HG02759 (cell line): ENCODE measurements around the gene BBS5.
"Not testable (repeated sequence)": the region's sequence is repeated elsewhere in the genome, so short reads cannot be mapped to it uniquely, and the experiment has no call there.

Experiments
- ATAC-seq: cut with Tn5 transposase; IDR thresholded peaks from one replicate; pipeline ENCODE4 v1.9.1; 2021; ENCODE audit warnings: mild to moderate bottlenecking, moderate library complexity; ENCODE audit not compliant: unreplicated experiment

BBS5 gene

DNA sequence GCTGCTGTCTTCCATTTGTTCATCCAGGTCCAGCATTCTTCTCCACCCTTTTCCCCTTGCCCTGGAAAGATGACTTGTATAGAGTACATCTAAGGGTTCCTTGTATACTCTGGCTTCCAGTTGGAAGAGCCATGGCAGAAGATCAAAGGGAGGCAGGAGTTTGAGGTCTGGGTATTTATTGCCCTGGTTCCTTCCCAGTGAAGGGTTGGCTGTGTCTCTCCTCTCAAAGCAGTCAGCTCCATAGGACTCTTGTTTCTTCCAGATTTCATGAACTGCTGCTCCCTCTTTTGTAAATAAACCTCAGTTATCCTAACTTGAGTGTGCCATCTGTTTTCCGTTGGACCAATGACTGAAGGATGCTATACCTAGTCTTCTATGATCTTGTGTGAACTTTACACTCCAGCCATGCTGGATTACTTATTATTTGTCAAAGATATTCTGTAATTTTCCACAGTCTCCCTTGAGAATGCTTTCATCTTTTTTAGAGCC lies 6.4 kb downstream of the BBS5 start:
- no peak for ATAC-seq

DNA sequence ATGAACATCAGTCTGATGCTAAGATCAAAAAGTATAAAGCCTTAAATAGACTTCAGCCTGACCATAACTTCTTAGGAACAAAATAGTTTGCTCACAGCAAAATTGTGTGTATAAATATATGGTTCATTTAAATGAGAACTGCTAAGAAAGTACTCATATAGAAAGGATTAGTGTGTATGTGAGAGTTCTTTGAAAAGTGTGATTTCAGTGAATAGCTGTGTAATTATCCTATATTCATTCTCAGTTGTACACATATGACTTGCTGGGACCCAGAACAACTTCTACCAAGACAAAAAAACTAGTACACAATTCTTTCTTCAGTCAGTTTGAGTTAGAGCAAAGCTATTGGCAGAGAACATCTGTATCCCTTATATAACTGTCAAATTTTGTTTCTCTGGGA lies 7.2 kb downstream of the BBS5 start:
- no peak for ATAC-seq

- ATAC-seq: no peak
These were observed 11.5 kb downstream of the BBS5 start for GRCh38 chr2:169490834-169491233.

DNA sequence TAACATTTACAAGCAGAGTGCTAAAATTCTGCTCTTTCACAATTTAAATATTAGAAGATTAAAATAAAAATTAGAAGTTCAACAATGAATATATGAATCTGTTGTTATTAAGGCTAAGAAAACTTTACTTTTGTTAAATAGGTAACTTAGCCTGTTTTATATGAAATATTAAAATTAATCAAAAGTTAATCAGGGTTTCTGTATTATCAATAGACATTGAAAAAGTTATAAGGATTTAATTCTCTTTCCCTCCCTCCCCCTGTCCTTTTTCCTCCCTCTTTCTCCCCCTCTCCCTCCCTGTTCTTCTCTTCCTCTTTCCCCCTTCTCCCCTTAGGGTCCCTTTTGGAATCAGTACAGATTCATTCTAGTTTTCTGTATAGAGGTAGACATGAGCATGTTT lies 12.1 kb downstream of the BBS5 start:
- ATAC-seq: no peak

- no peak for ATAC-seq
These were observed 14.1 kb downstream of the BBS5 start for GRCh38 chr2:169493360-169493759.

GRCh38 chr2:169495310-169495928 lies 16.1 kb downstream of the BBS5 start:
- ATAC-seq: no peak

DNA sequence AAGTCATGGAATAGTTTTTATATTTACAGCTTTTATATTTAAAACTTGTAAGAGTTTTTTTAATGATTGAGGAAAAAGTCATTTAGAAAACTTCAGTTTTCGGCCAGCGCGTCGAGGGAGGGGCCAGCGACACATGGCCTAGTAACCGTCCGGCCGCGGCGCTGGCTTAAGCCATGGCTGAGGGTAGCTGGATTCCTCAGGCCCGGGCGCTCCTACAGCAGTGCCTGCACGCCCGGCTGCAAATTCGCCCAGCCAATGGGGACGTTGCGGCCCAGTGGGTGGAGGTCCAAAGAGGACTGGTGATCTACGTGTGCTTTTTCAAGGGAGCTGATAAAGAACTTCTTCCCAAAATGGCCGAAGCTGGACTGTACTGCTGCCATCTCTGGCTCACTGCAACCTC lies 25.4 kb downstream of the BBS5 start:
- no peak for ATAC-seq

GRCh38 chr2:169507698-169508097 lies 28.4 kb downstream of the BBS5 start:
- ATAC-seq: no peak

GRCh38 chr2:169509298-169509885 lies 30.1 kb downstream of the BBS5 start, which contains the start of gene KLHL41:
Gene KLHL41 (plus strand): TSS chr2:169509702. CDS start chr2:169509779, 77 bp downstream.
- no peak for ATAC-seq

DNA sequence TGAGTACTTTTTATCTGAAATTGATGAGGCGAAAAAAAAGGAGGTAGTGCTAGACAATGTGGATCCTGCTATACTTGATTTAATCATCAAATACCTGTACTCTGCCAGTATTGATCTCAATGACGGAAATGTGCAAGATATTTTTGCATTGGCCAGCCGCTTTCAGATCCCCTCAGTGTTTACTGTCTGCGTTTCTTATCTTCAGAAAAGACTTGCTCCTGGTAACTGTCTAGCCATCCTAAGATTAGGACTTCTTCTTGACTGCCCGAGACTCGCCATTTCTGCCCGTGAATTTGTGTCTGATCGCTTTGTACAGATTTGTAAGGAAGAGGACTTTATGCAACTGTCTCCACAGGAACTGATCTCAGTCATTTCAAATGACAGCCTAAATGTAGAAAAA lies 30.7 kb downstream of the BBS5 start:
- no peak for ATAC-seq

DNA sequence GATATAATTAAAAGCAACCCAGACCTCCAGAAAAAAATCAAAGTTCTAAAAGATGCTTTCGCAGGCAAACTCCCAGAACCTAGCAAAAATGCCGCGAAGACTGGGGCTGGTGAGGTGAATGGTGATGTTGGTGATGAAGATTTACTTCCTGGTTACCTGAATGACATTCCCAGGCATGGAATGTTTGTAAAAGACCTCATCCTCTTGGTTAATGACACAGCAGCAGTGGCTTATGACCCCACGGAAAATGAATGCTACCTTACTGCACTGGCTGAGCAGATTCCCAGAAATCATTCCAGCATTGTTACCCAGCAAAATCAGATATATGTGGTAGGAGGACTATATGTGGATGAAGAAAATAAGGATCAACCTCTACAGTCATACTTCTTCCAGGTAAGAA lies 31.2 kb downstream of the BBS5 start:
- ATAC-seq: no peak

DNA sequence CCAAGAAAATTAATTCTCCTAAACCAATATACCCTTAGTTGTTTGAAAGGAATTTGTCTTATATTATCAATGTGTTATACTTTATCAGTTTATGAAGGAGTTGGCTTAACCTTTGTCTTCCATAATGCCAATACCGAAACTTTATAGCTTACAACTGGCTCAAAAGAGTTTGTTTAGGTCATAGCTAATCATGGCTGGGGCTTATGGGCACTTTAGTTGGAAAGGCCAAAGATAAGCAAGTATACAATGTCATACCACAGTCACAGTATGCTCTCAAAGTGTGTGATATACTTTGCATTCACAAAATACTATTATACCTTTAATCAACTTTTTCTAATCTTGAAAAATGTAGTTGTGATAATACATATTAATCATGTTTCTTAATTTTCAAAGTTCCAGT lies 32.5 kb downstream of the BBS5 start:
- no peak for ATAC-seq

DNA sequence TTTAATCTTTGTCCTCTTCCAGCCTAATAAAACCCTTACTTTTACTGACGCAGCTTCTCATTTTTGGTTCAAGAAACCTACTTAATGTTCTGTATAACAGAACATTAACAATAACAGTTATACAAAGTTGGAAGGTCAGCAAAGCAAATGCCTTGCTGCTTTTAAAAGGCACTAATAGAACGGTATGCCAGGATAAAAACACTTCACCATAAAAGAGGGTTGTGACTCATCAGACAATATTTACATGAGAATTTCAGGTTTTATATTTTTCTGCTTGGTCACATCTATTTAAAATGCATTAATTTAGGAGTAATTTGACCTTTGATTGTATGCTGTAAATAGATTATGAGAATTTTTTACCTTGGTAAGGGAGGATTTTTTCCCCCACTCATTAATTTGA lies 33.2 kb downstream of the BBS5 start:
- ATAC-seq: no peak

DNA sequence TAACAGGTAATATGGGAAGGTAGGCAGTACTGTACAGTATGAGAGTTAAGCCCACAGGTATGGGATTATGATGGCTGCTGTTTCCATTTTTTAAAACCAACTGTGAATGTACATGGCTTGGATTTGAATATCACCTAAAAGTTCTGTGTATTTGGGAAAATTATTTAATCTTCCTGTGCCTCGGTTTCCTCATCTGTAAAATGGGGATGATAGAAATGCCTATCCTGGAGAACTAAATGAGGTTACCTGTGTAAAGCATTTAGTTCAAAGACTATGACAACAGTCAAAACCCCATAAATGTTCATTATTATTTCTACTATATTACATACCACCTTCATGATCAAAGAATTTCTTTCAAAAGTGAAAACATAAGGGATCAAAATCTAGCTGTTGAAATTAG lies 33.8 kb downstream of the BBS5 start:
- no peak for ATAC-seq

GRCh38 chr2:169513926-169514325 lies 34.6 kb downstream of the BBS5 start:
- ATAC-seq: no peak

DNA sequence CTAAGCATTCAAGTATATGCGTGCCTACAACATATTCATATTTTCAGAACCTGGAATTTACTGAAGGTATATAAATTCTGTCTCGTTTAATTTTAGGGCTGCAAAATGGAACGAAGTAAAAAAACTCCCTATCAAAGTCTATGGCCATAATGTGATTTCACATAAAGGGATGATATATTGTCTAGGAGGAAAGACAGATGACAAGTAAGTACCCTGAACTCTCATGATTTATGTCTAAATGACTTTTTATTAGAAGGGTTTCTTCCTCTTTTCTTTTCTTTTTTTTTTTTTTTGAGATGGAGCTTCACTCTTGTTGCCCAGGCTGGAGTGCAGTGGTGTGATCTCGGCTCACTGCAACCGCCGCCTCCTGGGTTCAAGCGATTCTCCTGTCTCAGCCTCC lies 35.5 kb downstream of the BBS5 start:
- not testable (repeated sequence) for ATAC-seq

GRCh38 chr2:169516488-169516995 lies 37.2 kb downstream of the BBS5 start:
- ATAC-seq: not testable (repeated sequence)

GRCh38 chr2:169520896-169521295 lies 41.6 kb downstream of the BBS5 start:
- ATAC-seq: no peak

DNA sequence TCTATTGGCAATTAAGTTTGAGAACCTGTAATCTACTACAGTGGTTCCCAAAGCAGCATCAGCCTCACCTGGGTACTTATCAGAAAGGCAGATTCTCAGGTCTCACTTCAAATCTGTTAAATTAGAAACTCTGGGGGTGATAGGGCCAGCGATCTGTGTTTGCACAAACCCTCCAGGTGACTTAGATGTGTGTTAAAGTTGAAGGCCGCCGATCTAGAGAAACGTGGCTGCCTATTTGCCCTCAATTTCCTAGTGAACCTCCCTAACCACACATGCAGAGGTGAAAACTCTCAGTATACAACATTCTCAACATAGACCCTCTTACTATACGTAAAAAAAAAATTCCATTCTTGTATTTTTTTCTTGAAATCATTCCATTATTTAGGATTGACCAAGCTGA lies 44.4 kb downstream of the BBS5 start:
- ATAC-seq: no peak

DNA sequence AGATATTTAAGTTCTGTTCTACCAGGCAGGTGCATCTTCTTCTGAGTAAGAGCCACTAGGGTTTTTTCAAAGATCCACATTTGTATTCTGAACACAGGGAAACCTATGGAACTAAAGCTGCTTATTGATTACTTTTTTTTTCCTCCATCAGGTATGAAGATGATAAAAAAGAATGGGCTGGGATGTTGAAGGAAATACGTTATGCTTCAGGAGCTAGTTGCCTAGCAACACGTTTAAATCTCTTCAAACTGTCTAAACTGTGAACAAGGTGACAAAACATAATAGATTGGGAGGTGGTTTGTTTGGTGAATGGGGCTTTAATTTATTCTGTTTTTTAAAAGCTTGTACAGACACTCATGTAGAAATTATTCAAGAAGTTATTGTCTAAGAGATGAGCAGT lies 46.1 kb downstream of the BBS5 start:
- no peak for ATAC-seq

GRCh38 chr2:169526451-169526850 lies 47.2 kb downstream of the BBS5 start:
- ATAC-seq: no peak

DNA sequence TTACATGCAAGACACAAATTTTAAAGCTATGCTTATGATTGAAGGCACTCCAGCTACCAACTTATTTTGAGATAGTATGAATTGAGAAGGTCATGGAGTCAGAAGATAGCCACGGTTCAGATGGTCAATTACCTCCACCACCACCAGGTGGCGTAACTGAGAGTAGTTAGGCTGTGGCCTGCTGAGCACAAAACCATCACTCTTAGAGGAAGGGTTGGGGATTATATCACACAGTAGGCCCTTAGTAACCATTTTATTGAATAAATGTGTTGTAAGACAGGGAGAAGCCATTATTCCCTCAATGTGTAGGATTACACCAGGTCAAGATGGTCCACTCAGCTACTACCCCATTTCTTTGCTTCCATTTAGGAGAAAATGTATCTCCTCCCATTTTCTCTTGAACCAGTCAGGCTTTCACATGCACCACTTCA lies 49.0 kb downstream of the BBS5 start:
- peak; percentile 89 for ATAC-seq

DNA sequence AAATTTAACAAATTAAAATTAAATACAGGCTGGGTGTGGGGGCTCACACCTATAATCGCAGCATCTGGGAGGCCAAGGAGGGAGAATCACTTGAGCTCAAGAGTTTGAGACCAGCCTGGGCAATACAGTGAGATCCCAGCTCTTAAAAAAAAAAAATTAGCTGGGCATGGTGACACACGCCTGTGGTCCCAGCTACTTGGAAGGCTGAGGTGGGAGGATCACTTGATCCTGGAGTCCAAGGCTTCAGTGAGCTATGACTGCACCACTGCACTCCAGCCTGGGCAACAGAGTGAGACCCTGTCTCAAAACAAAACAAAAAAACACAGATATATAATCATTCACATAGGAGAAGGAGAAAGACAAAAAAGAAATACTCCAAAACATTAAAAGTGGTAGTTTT lies 60.2 kb downstream of the BBS5 start:
- ATAC-seq: not testable (repeated sequence)
